ENCODE measurements around the gene ZNF746. TPM values are rescaled to one million over a fixed set of nuclear protein-coding genes. Genes with fewer than 3 reads are reported as not detected.

The ZNF746 gene
- total and polyA plus RNA-seq, 9 of the 15 experiments (the other 6 are each of a cell fraction or from before 2014, with no cell fraction given) = 1.7 to 31.6 (median 13.3) TPM

GRCh38 chr7:149494738-149495368, 2.8 kb downstream of the ZNF746 start (continued):
- no peak for TF ChIP-seq FOXO4 (CRISPR knock-in tag; IDR thresholded peaks at IDR 0.05)
- no peak for TF ChIP-seq HIVEP1 (CRISPR knock-in tag; IDR thresholded peaks at IDR 0.05)
- TF ChIP-seq TAF9B (IDR thresholded peaks at IDR 0.05; ENCODE audit: partially characterized antibody) = peak; percentile 90
- no peak for TF ChIP-seq RFX5 (IDR thresholded peaks at IDR 0.05; ENCODE audit: low read depth, low read length)
- no peak for TF ChIP-seq E2F6 (IDR thresholded peaks at IDR 0.05; ENCODE audit: borderline replicate concordance in 1 of 2, extremely low read depth in 1 of 2, insufficient read depth in 1 of 2, insufficient read length in 1 of 2, low read depth in 1 of 2, low read length in 1 of 2, poor library complexity in 1 of 2, severe bottlenecking in 1 of 2)
- TF ChIP-seq EP400 (IDR thresholded peaks at IDR 0.05) = peak; percentile 64; the same call in 1 of the 2 replicates
- 0 out of 2 replicates have a peak, but pooled peaks have one; percentile 40 for TF ChIP-seq PYGO2 (tag; IDR thresholded peaks at IDR 0.05)
- no peak for TF ChIP-seq HOMEZ (CRISPR knock-in tag; IDR thresholded peaks at IDR 0.05)
- TF ChIP-seq XRCC5 (IDR thresholded peaks at IDR 0.05; ENCODE audit: low read depth, low read length) = no peak
- peak; percentile 99 for TF ChIP-seq BACH1 (tag; IDR thresholded peaks at IDR 0.05)
- no peak for TF ChIP-seq SMC3 (conservative IDR thresholded peaks at IDR 0.05; ENCODE audit: insufficient read depth, low read depth, low read length)
- no peak for TF ChIP-seq KAT8 (IDR thresholded peaks at IDR 0.05; ENCODE audit: low read depth)
- TF ChIP-seq CHCHD3 (CRISPR knock-in tag; IDR thresholded peaks at IDR 0.05) = no peak
- no peak for TF ChIP-seq RBM17 (IDR thresholded peaks at IDR 0.05; ENCODE audit: borderline replicate concordance, low read depth, low read length)
- TF ChIP-seq ZNF121 (CRISPR knock-in tag; conservative IDR thresholded peaks at IDR 0.05) = no peak
- TF ChIP-seq ZNF165 (CRISPR knock-in tag; IDR thresholded peaks at IDR 0.05; ENCODE audit: borderline replicate concordance) = no peak
- TF ChIP-seq FOS (IDR thresholded peaks at IDR 0.05; ENCODE audit: extremely low read depth, insufficient read length) = no peak
- peak; percentile 94 for TF ChIP-seq TFAP4 (CRISPR knock-in tag; IDR thresholded peaks at IDR 0.05; ENCODE audit: borderline replicate concordance)
- TF ChIP-seq SETDB1 (IDR thresholded peaks at IDR 0.05; ENCODE audit: low read length) = no peak
- TF ChIP-seq PTRF (tag; IDR thresholded peaks at IDR 0.05) = no peak
- no peak; the same call in 1 of the 2 replicates for TF ChIP-seq MAX (CRISPR knock-in tag; IDR thresholded peaks at IDR 0.05)
- TF ChIP-seq STAG1 (CRISPR knock-in tag; IDR thresholded peaks at IDR 0.05; ENCODE audit: borderline replicate concordance) = no peak

All from K562 (cell line).